Suprapubic skin (tissue), 3 donors: Measurements from ENCODE around the gene DOCK11.

Experiments
- CTCF ChIP-seq, 2 donors: fragments of 200-600 bp in 1 of 2; fragments of 450-650 bp in 1 of 2; sonication (generic) in 1 of 2; IDR thresholded peaks; one replicate each; pipeline ENCODE4 v1.5.1; 2016 to 2019; ENCODE audit warnings: antibody characterized with exemption in 2 of 2, mild to moderate bottlenecking in 1 of 2, moderate library complexity in 1 of 2
- POLR2AphosphoS5 ChIP-seq, 3 donors: sonication (generic); formaldehyde crosslinking; IDR thresholded peaks; one replicate each; pipeline ENCODE4 v1.6.1; 2017; ENCODE audit warnings: antibody characterized with exemption in 3 of 3

- TF ChIP-seq CTCF (IDR thresholded peaks at IDR 0.05) (no peak), POLR2AphosphoS5 (IDR thresholded peaks at IDR 0.05) (no peak)
These were observed 21.0 kb upstream of the DOCK11 start for GRCh38 chrX:118474586-118474985.
